ENCODE data around the gene TMEM252.

DNA sequence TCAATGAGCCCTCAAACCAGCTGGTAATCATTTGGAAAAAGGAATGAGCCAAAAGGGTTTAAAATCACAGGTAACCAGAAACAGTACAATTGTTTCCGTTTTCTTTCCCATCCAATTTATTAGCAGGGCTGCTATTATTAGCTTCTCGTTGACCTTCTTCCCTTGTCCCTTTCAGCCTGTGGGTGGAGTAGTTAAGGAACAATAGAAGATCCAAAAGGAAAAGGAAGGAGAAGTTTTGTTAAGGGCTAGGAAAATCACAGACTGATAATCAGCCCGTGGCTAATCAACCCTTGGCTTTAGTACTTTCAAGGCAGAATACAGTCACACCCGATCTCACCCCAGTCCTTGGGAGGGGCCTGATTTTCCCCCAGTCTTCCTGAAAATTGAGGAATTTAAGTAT is 38.4 kb downstream of the TMEM252 start:
- TF ChIP-seq SMC3 (IDR thresholded peaks at IDR 0.05; ENCODE audit: low read depth, low read length), result no peak
- TF ChIP-seq, protein P1, sequence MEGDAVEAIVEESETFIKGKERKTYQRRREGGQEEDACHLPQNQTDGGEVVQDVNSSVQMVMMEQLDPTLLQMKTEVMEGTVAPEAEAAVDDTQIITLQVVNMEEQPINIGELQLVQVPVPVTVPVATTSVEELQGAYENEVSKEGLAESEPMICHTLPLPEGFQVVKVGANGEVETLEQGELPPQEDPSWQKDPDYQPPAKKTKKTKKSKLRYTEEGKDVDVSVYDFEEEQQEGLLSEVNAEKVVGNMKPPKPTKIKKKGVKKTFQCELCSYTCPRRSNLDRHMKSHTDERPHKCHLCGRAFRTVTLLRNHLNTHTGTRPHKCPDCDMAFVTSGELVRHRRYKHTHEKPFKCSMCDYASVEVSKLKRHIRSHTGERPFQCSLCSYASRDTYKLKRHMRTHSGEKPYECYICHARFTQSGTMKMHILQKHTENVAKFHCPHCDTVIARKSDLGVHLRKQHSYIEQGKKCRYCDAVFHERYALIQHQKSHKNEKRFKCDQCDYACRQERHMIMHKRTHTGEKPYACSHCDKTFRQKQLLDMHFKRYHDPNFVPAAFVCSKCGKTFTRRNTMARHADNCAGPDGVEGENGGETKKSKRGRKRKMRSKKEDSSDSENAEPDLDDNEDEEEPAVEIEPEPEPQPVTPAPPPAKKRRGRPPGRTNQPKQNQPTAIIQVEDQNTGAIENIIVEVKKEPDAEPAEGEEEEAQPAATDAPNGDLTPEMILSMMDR (IDR thresholded peaks at IDR 0.05), result no peak
- TF ChIP-seq, protein P2, sequence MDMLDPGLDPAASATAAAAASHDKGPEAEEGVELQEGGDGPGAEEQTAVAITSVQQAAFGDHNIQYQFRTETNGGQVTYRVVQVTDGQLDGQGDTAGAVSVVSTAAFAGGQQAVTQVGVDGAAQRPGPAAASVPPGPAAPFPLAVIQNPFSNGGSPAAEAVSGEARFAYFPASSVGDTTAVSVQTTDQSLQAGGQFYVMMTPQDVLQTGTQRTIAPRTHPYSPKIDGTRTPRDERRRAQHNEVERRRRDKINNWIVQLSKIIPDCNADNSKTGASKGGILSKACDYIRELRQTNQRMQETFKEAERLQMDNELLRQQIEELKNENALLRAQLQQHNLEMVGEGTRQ (IDR thresholded peaks at IDR 0.05; ENCODE audit: borderline replicate concordance, low read depth, low read length), result no peak

Measured in SK-N-SH (cell line).